WTC11 (cell line): ENCODE measurements around the gene GPR68.

Experiments used
- ATF3 ChIP-seq: sonication (generic); formaldehyde crosslinking; conservative IDR thresholded peaks from 2 replicates; pipeline ENCODE4 v1.8.1; 2022; ENCODE audit warnings: mild to moderate bottlenecking, missing genetic modification reagents
- CBFB ChIP-seq: sonication (generic); formaldehyde crosslinking; IDR thresholded peaks from 2 replicates; pipeline ENCODE4 v1.8.1; 2022; ENCODE audit warnings: mild to moderate bottlenecking, low read depth, missing genetic modification reagents
- CTCF ChIP-seq: fragments of 200-600 bp; IDR thresholded peaks from 2 replicates; pipeline ENCODE4 v1.8.0; 2022; ENCODE audit warnings: antibody characterized with exemption
- ETV6 ChIP-seq: sonication (generic); formaldehyde crosslinking; IDR thresholded peaks from 2 replicates; pipeline ENCODE4 v1.8.1; 2022; ENCODE audit warnings: mild to moderate bottlenecking, missing genetic modification reagents
- FOXK1 ChIP-seq: sonication (generic); formaldehyde crosslinking; IDR thresholded peaks from 2 replicates; pipeline ENCODE4 v1.8.0; 2022; ENCODE audit warnings: mild to moderate bottlenecking, moderate library complexity, missing genetic modification reagents
- FOXP4 ChIP-seq: sonication (generic); formaldehyde crosslinking; IDR thresholded peaks from 2 replicates; pipeline ENCODE4 v1.8.0; 2022; ENCODE audit warnings: mild to moderate bottlenecking, missing genetic modification reagents
- GTF2I ChIP-seq: fragments of 250-450 bp; sonication (Bioruptor Pico); conservative IDR thresholded peaks from 2 replicates; pipeline ENCODE4 v1.4.0; 2021; ENCODE audit warnings: mild to moderate bottlenecking
- KAT7 ChIP-seq: sonication (generic); formaldehyde crosslinking; IDR thresholded peaks from 2 replicates; pipeline ENCODE4 v1.8.1; 2023; ENCODE audit warnings: missing genetic modification reagents, mild to moderate bottlenecking, borderline replicate concordance
- MYBL2 ChIP-seq: sonication (generic); formaldehyde crosslinking; IDR thresholded peaks from 2 replicates; pipeline ENCODE4 v1.8.1; 2023; ENCODE audit warnings: mild to moderate bottlenecking, moderate library complexity, missing genetic modification reagents
- NR1H2 ChIP-seq: sonication (generic); formaldehyde crosslinking; IDR thresholded peaks from 2 replicates; pipeline ENCODE4 v1.9.0; 2021; ENCODE audit warnings: mild to moderate bottlenecking, moderate library complexity, missing genetic modification reagents
- NR3C1 ChIP-seq: sonication (generic); formaldehyde crosslinking; conservative IDR thresholded peaks from 2 replicates; pipeline ENCODE4 v1.8.1; 2023; ENCODE audit warnings: low read depth, mild to moderate bottlenecking, missing genetic modification reagents
- PREB ChIP-seq: sonication (generic); formaldehyde crosslinking; IDR thresholded peaks from 2 replicates; pipeline ENCODE4 v1.8.1; 2022; ENCODE audit warnings: mild to moderate bottlenecking, missing genetic modification reagents, moderate library complexity, borderline replicate concordance
- SP1 ChIP-seq: sonication (generic); formaldehyde crosslinking; conservative IDR thresholded peaks from 2 replicates; pipeline ENCODE4 v1.8.1; 2022; ENCODE audit warnings: missing genetic modification reagents

- no peak for TF ChIP-seq CTCF
- no peak for TF ChIP-seq FOXP4 (CRISPR knock-in tag)
- no peak for TF ChIP-seq GTF2I (CRISPR knock-in tag)
- no peak for TF ChIP-seq NR1H2
- no peak for TF ChIP-seq SP1
- no peak for TF ChIP-seq KAT7 (CRISPR knock-in tag)
- TF ChIP-seq ETV6 (CRISPR knock-in tag): no peak
- no peak for TF ChIP-seq ATF3 (CRISPR knock-in tag)
- TF ChIP-seq MYBL2: no peak
- no peak for TF ChIP-seq PREB (CRISPR knock-in tag)
- no peak for TF ChIP-seq NR3C1 (CRISPR knock-in tag)
- TF ChIP-seq FOXK1 (CRISPR knock-in tag): no peak
- TF ChIP-seq CBFB (CRISPR knock-in tag): no peak
These were observed 18.8 kb upstream of the GPR68 start for GRCh38 chr14:91263329-91263728.
